ENCODE data around the gene CASZ1.

The CASZ1 gene

DNA sequence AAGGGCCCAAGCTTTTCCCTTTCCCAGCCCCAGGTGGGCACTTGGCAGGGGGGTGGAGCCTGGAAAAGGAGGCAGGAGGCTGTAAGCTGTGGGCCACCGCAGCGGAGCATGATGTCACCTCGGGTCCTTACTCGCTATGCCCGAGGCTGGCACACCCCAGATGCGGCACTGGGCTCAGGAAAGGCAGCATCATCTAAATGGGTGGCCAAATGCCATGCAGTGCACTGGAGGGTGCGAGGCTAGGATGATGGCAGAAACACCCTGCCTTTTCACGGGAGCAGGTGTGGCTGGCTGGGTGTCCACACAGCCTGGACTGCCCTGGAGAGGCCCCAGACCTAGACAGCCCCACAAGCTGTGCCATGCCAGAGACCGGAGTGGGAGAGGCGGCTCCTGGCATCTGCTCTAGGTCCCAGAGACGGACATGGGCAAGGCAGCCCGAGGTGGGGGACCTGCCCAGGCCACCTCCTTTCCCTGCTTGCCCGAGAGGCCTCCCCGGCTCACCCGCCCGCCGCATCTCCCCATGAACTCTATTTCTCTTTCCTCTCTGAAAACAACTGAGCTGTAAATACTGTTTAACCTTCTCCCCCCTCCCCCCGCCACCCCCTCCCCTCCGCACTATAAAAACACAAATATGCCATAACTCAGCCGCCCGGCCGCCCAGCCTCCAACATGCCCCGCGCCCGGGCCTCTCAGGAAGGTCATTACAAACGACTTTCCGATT lies 124.7 kb downstream of the CASZ1 start:
- no peak for DNase-seq (ENCODE audit: low spot score)

DNA sequence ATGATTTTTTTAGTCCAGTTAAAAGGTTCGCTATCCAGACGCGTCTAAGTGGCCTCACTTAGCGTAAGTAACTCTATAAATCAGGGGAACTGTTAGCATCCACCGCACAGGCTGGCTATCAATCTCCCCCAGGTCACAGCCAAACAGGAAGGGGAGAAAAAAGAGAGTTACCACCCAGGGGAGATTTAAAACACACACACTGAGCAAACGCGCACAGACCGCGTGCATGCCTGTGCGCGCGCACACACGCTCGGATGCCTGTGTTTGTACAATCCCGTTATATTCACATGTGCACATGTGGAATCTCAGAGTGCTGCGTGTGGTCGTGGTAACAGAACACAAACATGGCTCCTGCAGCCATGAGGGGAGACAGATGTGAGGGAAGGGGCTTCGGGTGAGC lies 125.4 kb downstream of the CASZ1 start:
- no peak for DNase-seq (ENCODE audit: low spot score)

DNA sequence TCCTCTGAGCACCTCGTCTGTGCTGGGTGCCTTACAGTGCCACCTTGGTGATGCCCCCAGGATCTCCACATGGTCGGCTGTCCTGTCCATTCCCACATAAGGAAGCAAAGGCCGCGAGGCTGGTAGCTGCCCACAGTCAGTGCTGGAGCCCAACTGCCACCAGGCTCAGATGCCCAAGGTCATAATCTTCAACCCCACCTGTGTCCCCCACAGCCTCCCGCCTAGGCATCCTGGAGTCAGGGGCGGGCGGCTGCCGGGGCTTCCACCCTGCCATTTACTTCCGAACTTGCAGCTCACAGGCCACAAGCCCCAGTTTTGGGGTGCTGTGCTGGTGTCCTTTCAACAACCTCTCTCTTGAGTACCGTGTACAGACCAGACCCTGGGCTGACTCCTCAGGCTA lies 126.3 kb downstream of the CASZ1 start:
- DNase-seq (ENCODE audit: low spot score) = no peak

DNA sequence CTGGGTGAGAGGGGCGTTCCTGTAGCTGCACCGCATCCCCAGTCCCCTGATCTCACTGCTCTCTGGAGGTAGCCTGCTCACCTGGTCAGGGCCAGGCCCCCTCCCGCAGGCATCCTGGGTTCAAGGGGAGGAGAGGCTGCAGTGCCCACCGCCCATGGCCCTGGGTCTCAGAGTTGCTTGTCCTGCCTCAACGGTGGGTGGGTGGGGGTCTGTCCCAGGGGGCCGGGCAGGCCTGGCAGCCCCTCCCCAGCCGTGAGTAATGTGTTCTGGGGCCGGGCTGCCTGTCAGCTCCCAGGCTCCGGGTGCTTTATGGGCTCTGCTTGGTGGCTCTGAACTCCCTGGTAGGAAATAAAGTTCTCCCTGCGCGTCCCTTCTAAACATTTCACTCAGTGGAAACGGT lies 126.9 kb downstream of the CASZ1 start:
- DNase-seq (ENCODE audit: low spot score) = no peak

- no peak for DNase-seq (ENCODE audit: low spot score)
These were observed 128.3 kb downstream of the CASZ1 start for GRCh38 chr1:10667861-10668761.

GRCh38 chr1:10665930-10666850 lies 130.3 kb downstream of the CASZ1 start:
- DNase-seq (ENCODE audit: low spot score) = no peak

- no peak for DNase-seq (ENCODE audit: low spot score)
These were observed 131.2 kb downstream of the CASZ1 start for GRCh38 chr1:10665226-10665625.

- peak; percentile 22 for DNase-seq (ENCODE audit: low spot score)
These were observed 132.2 kb downstream of the CASZ1 start for GRCh38 chr1:10664251-10664650.

DNA sequence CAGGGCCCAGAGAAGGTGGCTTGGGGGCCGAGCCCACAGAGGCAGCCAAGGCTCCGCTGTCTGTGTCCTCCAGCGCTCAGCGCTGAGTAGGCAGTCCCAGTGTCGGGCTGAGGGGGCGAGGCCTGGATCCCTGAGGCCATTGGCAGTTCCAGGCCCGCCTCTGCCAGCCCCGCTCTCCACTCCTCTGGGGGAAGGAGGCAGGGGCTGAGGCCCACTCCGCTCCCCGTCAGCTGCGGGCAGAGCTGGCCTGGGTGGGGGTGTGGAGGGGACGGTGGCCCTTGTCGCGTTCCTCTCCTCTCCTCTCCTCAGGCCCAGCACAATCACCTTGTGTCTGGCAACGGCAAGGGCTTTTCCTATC lies 132.8 kb downstream of the CASZ1 start:
- peak; percentile 69 for DNase-seq (ENCODE audit: low spot score)

DNA sequence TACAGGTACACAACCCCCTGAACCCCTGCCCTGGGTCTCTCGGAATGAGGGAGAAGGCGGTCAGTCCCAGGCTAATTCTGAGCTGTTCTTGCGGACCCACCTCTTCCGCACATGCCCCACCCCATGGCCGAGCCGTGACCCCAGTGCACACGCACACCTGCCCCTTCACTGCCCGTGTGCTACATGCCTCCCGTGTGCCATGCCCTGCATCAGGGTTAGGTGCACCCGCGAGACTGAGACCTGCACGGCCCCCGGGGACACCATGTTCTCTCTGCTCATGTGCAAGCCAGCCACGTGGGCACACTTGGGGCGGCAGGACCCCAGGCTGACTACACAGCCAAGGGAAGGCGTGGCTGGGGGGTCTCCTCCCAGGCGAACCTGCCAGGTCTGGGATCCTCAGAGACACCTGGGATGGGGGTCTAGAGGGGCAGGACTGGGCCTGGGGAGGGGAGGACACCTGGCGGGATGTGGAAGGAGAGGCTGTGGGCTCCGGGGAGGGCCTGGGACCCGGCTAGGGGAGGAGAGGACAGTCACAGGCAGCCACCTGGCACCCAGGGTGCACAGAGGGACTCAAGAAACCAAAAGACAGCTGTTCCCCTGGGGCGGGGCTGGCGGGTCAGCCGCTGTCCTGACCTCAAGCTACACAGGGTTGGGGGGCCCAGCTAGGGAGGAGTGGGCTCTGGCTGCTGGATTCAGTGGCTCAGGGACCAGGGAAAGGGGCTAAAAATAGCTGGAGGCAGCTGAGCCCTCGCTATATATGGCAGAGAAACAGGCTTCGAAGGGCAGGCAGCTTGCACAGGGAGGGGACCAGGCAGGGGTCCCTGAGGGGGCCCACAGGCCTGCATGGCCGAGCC lies 133.4 kb downstream of the CASZ1 start:
- DNase-seq (ENCODE audit: low spot score) = no peak

- DNase-seq (ENCODE audit: low spot score) = no peak
These were observed 134.3 kb downstream of the CASZ1 start for GRCh38 chr1:10662090-10662688.

GRCh38 chr1:10661453-10661852 lies 135.0 kb downstream of the CASZ1 start:
- DNase-seq (ENCODE audit: low spot score) = no peak

DNA sequence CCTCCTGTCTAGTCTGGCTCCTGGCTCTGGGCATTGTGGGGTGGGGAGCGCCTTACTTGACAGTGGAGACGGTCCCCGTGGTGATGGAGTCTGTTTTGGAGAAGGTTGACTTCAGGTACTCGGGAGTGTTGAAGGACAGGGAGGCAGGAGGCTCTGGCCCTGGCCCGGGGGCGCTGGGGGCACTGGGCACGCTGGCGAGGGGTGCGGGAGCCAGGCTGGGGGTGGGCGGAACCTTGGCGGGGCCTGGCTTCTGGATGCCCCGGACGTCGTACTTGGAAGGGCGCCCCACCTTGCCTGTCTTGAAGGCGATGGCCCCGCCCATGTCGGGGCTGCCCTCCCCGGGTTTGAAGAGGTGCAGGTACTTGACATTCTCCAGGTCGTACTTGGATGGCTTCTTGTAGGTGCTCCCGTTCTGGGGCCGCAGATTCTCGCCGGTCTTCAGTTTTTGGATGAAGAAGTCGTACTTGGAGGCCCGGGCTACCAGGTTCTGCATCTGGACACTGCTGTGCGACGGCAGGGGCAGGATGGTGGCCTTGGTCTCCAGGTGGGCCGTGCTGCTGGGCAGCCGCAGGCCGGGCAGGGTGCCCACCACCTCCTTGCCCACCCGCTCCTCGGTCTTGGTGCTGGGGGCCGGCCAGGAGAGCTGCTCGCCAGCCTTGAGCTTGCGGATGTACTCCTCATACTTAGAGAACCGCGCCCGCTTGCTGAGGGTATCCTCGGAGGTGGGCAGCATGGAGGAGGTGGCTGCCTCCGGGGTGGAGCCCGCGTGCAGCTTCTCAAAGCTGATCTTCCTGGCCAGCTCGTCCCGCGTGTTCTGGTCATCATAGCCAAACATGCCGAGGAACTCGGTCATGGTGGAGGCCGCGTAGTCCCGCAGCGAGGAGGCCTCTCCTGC lies 136.6 kb downstream of the CASZ1 start:
- no peak for DNase-seq (ENCODE audit: low spot score)

- no peak for DNase-seq (ENCODE audit: low spot score)
These were observed 137.2 kb downstream of the CASZ1 start for GRCh38 chr1:10659218-10659617.

GRCh38 chr1:10658396-10659066 lies 137.9 kb downstream of the CASZ1 start:
- no peak for DNase-seq (ENCODE audit: low spot score)

GRCh38 chr1:10657088-10657847 lies 139.2 kb downstream of the CASZ1 start:
- no peak for DNase-seq (ENCODE audit: low spot score)

DNA sequence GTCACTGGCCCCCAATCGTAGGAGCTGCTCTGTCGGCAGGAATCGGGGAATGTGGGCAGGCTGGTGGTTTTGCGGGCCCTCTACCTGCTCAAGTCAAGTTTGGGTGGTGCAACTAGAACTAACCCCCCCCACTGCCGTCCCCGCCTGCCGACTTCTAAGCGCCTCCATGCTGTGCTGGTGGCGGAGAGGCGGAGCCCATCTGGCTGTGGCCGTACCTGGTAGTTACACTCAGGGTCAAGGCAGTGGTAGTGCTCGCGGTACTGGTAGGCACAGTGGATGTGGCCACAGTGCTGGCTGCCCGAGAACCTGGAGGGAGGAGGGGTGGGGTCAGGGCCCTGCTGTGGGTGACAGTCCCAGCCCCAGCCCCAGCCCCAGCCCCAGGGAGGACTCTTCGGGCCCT lies 140.0 kb downstream of the CASZ1 start:
- DNase-seq (ENCODE audit: low spot score) = no peak

DNA sequence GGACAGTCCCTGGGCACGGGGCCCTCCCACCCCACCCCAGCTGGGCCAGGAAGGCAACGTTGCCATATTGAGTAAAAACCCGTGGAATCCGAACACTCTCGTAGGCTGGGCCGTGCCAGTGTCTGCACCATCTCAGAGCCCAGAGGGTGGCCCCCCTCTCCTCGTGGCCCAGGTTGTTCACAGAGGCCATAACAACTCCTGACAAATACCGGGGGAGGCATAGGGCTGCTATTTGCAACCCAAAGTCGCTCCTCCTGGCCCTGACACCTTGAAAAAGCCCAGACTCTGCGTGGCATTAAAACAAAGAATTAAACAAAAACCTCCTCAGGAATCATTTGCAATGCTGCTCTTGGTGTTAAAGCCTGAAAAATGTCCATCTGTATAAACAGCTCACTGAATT lies 141.4 kb downstream of the CASZ1 start:
- DNase-seq (ENCODE audit: low spot score) = no peak

Measured in Ammon's horn (tissue), 1 donor.